ENCODE data around the gene PIGP. TPM values are rescaled to one million over a fixed set of nuclear protein-coding genes. Genes with fewer than 3 reads are reported as not detected.

Gene PIGP
- total RNA-seq, 1 experiment from 2014 or later = 13.2 TPM

- H3K27me3 Mint-ChIP-seq (ENCODE audit: low read depth) = peaks cover 98% of the 10 kb centered on the region
- Histone ChIP-seq H2BK5ac (ENCODE audit: insufficient read length, low read length) (no peak overlapping the region), H4K20me1 (ENCODE audit: control insufficient read depth, insufficient read depth, insufficient read length) (no peaks in the 10 kb centered on the region), H3K4me1 (ENCODE audit: insufficient read depth, low read length) (peaks cover 3% of the 10 kb centered on the region), H2BK15ac (ENCODE audit: low read depth, low read length) (no peak overlapping the region), H4K91ac (ENCODE audit: insufficient read length, low read depth, low read length) (no peak overlapping the region), H3K27ac (ENCODE audit: insufficient read length, low read depth, low read length) (no peak overlapping the region), H3K79me2 (ENCODE audit: insufficient read depth, low read length) (no peaks in the 10 kb centered on the region), H3K18ac (ENCODE audit: insufficient read length, low read depth, low read length) (no peak overlapping the region), H2BK12ac (ENCODE audit: insufficient read length, low read depth, low read length) (no peak overlapping the region), H3K4me2 (ENCODE audit: insufficient read depth, insufficient read length, low read length) (no peak overlapping the region), H2BK120ac (ENCODE audit: low read depth, low read length, poor library complexity, severe bottlenecking) (no peak overlapping the region), H3K14ac (ENCODE audit: insufficient read depth, low read length) (no peak overlapping the region), H3K9ac (ENCODE audit: extremely low read depth, insufficient read length, low read length) (no peak overlapping the region), H3T11ph (ENCODE audit: low read length) (no peak overlapping the region), H2AK5ac (ENCODE audit: insufficient read length, low read length) (no peak overlapping the region), H4K8ac (replicated peaks; ENCODE audit: insufficient read length, low read depth, low read length) (no peak overlapping the region), H3K4ac (ENCODE audit: low read depth, low read length) (no peak overlapping the region), H2AFZ (ENCODE audit: low read length) (no peak overlapping the region), H3K27me3 (ENCODE audit: insufficient read depth, low read length) (peaks cover 11% of the 10 kb centered on the region; the same call in 1 of the 2 replicates), H3K23me2 (ENCODE audit: insufficient read length, low read depth, low read length, poor library complexity, severe bottlenecking) (no peaks in the 10 kb centered on the region), H2BK20ac (ENCODE audit: low read depth, low read length, poor library complexity, severe bottlenecking) (no peak overlapping the region), H3K23ac (ENCODE audit: insufficient read length, low read depth, low read length) (no peak overlapping the region), H3K79me1 (ENCODE audit: insufficient read depth, low read depth, low read length, poor library complexity, severe bottlenecking) (no peaks in the 10 kb centered on the region), H3K9me3 (ENCODE audit: control insufficient read depth, low read depth, low read length) (no peaks in the 10 kb centered on the region), H3K56ac (ENCODE audit: insufficient read length, low read depth, low read length) (no peak overlapping the region), H4K5ac (ENCODE audit: insufficient read length, low read depth, low read length) (no peak overlapping the region)
- no CpG with 5 or more reads among the region's 4 CpGs for WGBS (ENCODE audit: extremely low coverage, insufficient read length, low lambda C conversion rate)
- no peak overlapping the region for H3K4me3 Mint-ChIP-seq
- DNase-seq = no peak
- H3K27ac Mint-ChIP-seq = no peak overlapping the region
- no peaks in the 10 kb centered on the region for H3K36me3 Mint-ChIP-seq (ENCODE audit: insufficient read depth in 1 of 3, low read depth in 3 of 3)
- H3K9me3 Mint-ChIP-seq = no peaks in the 10 kb centered on the region; a peak in 1 of 5 replicates
- TF ChIP-seq CTCF (conservative IDR thresholded peaks at IDR 0.05) = no peak
- H3K4me1 Mint-ChIP-seq = peaks cover 18 to 36% of the 10 kb centered on the region in 2 experiments
Measured at GRCh38 chr21:37041706-37042271, 31.1 kb downstream of the PIGP start.

Data from H9 (cell line).